Placental epithelial cell (primary cell): ENCODE measurements around the gene PANX3. TPM values are rescaled to one million over a fixed set of nuclear protein-coding genes. Genes with fewer than 3 reads are reported as not detected.

Experiments used
- small RNA-seq: library from RNA; depleted of rRNA; stranded (forward); fragments of <200 nt; gene quantifications from one replicate; pipeline ENCODE3, GENCODE V24; 2012
- total RNA-seq: library from RNA; depleted of rRNA; stranded (reverse); fragments of >200 nt; gene quantifications from 2 replicates; pipeline ENCODE4 v1.2.3, GENCODE V29; 2012

The PANX3 gene
- total RNA-seq = not detected in 2 replicates

GRCh38 chr11:124611064-124611463 is at the start of gene PANX3:
TSS of gene PANX3 (plus strand) at chr11:124611428. CDS start at chr11:124611557, 129 bp downstream.

GRCh38 chr11:124569697-124570096 is 41.5 kb upstream of the PANX3 start, which contains the start of gene OR8A1:
TSS of gene OR8A1 (plus strand) at chr11:124569997. CDS start at chr11:124570120, 123 bp downstream.

GRCh38 chr11:124622531-124623451 is 11.6 kb downstream of the PANX3 start, which contains the start of gene TBRG1:
TSS of gene TBRG1 (plus strand) at chr11:124622864. CDS start at chr11:124623084, 220 bp downstream.

Small RNAs within 50 kb of the gene (small RNA-seq; reads per million reads assigned to genes)
- gene RNA5SP352 = not detected

Other genes with a start within 250 kb of the PANX3 start
- gene OR8B2, start 226.9 kb upstream of the PANX3 start, total RNA-seq = not detected in 2 replicates
- gene OR8B3, start 212.4 kb upstream of the PANX3 start, total RNA-seq = not detected in 2 replicates
- not detected in 2 replicates for gene OR8B4, start 186.6 kb upstream of the PANX3 start, total RNA-seq
- gene OR8B8, start 165.7 kb upstream of the PANX3 start, total RNA-seq = not detected in 2 replicates
- gene OR8B12, start 67.8 kb upstream of the PANX3 start, total RNA-seq = not detected in 2 replicates
- not detected in 2 replicates for gene OR8A1, start 41.4 kb upstream of the PANX3 start, total RNA-seq
- gene TBRG1, start 11.4 kb downstream of the PANX3 start, total RNA-seq = 24.3 and 28.6 TPM in 2 replicates
- 4.1 and 7.9 TPM in 2 replicates for gene SIAE, start 62.3 kb downstream of the PANX3 start, total RNA-seq
- 2.7 and 3.5 TPM in 2 replicates for gene SPA17, start 62.5 kb downstream of the PANX3 start, total RNA-seq
- 0.11 TPM in 1 of 2 replicates, not detected in the other for gene NRGN, start 128.5 kb downstream of the PANX3 start, total RNA-seq
- under 0.01 and 0.33 TPM in 2 replicates for gene VSIG2, start 140.8 kb downstream of the PANX3 start, total RNA-seq
- under 0.01 and 0.22 TPM in 2 replicates for gene ESAM, start 150.9 kb downstream of the PANX3 start, total RNA-seq
- 9.8 and 11.8 TPM in 2 replicates for gene MSANTD2, start 189.0 kb downstream of the PANX3 start, total RNA-seq